Measurements from ENCODE around the gene MAP3K2. TPM values are rescaled to one million over a fixed set of nuclear protein-coding genes. Genes with fewer than 3 reads are reported as not detected.

MAP3K2 gene
- total RNA-seq: 10 to 100 TPM; 48.9 to 52.9 TPM

GRCh38 chr2:127387655-127388422 lies at the start of gene MAP3K2:
TSS of gene MAP3K2 (minus strand) at chr2:127387975. CDS start at chr2:127343129, 44,846 bp downstream.
- Mint-ChIP-seq H3K9me3 (no peaks in the 10 kb centered on the region), H3K27me3 (no peaks in the 10 kb centered on the region)

GRCh38 chr2:127437056-127437455 lies 49.3 kb upstream of the MAP3K2 start:
- POLR2A ChIA-PET: no interaction called here

More at GRCh38 chr2:127387655-127388422, at the start of gene MAP3K2:
- H3K36me3 Mint-ChIP-seq (ENCODE audit: low read depth): peaks cover 23% of the 10 kb centered on the region
- peak within 1 kb of the TSS; percentile 89 for H3K27ac Mint-ChIP-seq
- POLR2A ChIA-PET: interaction anchor here (0.6 to 0.7 kb wide), 2 partner anchors 114 to 779 kb away, joined by 3 read pairs; no protein-coding TSS in a partner anchor
- CTCF ChIA-PET: interaction anchor here (1.4 to 2.5 kb wide), 2 partner anchors 10 to 28 kb away, joined by 3 to 13 read pairs; no protein-coding TSS in a partner anchor
- DNase-seq: peak; percentile 91
- peak within 1 kb of the TSS; percentile 82 for H3K4me3 Mint-ChIP-seq
- peaks cover 67% of the 10 kb centered on the region for H3K4me1 Mint-ChIP-seq

GRCh38 chr2:127434515-127434914 lies 46.7 kb upstream of the MAP3K2 start:
- ChIA-PET CTCF (interaction anchor here (2.3 kb wide), 1 partner anchor 9 kb away, joined by 5 read pairs; no protein-coding TSS in a partner anchor), POLR2A (no interaction called here)
- Mint-ChIP-seq H3K27me3 (no peaks in the 10 kb centered on the region), H3K4me3 (no peak overlapping the region), H3K9me3 (peaks cover 4% of the 10 kb centered on the region), H3K36me3 (ENCODE audit: low read depth) (no peaks in the 10 kb centered on the region), H3K4me1 (no peaks in the 10 kb centered on the region), H3K27ac (no peak overlapping the region)
- DNase-seq: no peak

More at GRCh38 chr2:127437056-127437455, 49.3 kb upstream of the MAP3K2 start:
- Mint-ChIP-seq H3K27ac (no peak overlapping the region), H3K4me1 (no peaks in the 10 kb centered on the region), H3K4me3 (no peak overlapping the region), H3K9me3 (peaks cover 12% of the 10 kb centered on the region), H3K27me3 (no peaks in the 10 kb centered on the region), H3K36me3 (ENCODE audit: low read depth) (peaks cover 2% of the 10 kb centered on the region)
- CTCF ChIA-PET: interaction anchor here (1.2 kb wide), 1 partner anchor 29 kb away, joined by 3 read pairs; no protein-coding TSS in a partner anchor
- no peak for DNase-seq

GRCh38 chr2:127431408-127432023 lies 43.7 kb upstream of the MAP3K2 start:
- ChIA-PET POLR2A (no interaction called here), CTCF (no interaction called here)
- Mint-ChIP-seq H3K9me3 (no peaks in the 10 kb centered on the region), H3K4me3 (no peak overlapping the region), H3K27me3 (no peaks in the 10 kb centered on the region), H3K36me3 (ENCODE audit: low read depth) (no peaks in the 10 kb centered on the region), H3K4me1 (no peaks in the 10 kb centered on the region), H3K27ac (no peak overlapping the region)
- no peak for DNase-seq

- H3K27me3 Mint-ChIP-seq: peaks cover 8% of the 10 kb centered on the region
- DNase-seq: no peak
- ChIA-PET POLR2A (no interaction called here), CTCF (interaction anchor here (0.6 to 1.3 kb wide), 3 partner anchors 10 to 210 kb away, joined by 3 to 6 read pairs (median 3); no protein-coding TSS in a partner anchor)
- no peaks in the 10 kb centered on the region for H3K4me1 Mint-ChIP-seq
- no peak overlapping the region for H3K27ac Mint-ChIP-seq
- H3K36me3 Mint-ChIP-seq (ENCODE audit: low read depth): no peaks in the 10 kb centered on the region
- H3K4me3 Mint-ChIP-seq: no peak overlapping the region
- no peaks in the 10 kb centered on the region for H3K9me3 Mint-ChIP-seq
Observed at GRCh38 chr2:127429844-127430425, 42.2 kb upstream of the MAP3K2 start.

- Mint-ChIP-seq H3K4me1 (no peaks in the 10 kb centered on the region), H3K27me3 (peaks cover 11% of the 10 kb centered on the region), H3K36me3 (ENCODE audit: low read depth) (no peaks in the 10 kb centered on the region), H3K4me3 (no peak overlapping the region), H3K27ac (no peak overlapping the region), H3K9me3 (no peaks in the 10 kb centered on the region)
- no peak for DNase-seq
- ChIA-PET CTCF (interaction anchor here (0.6 to 1.5 kb wide), 4 partner anchors 10 to 211 kb away, joined by 3 to 6 read pairs (median 3); no protein-coding TSS in a partner anchor), POLR2A (no interaction called here)
Observed at GRCh38 chr2:127429291-127429690, 41.5 kb upstream of the MAP3K2 start.

- no peaks in the 10 kb centered on the region for H3K9me3 Mint-ChIP-seq
- no peak overlapping the region for H3K27ac Mint-ChIP-seq
- CTCF ChIA-PET: interaction anchor here (1.3 to 1.5 kb wide), 2 partner anchors 50 to 211 kb away, joined by 3 read pairs; no protein-coding TSS in a partner anchor
- no peak for DNase-seq
- peaks cover 2% of the 10 kb centered on the region for H3K4me1 Mint-ChIP-seq
- no peaks in the 10 kb centered on the region for H3K36me3 Mint-ChIP-seq (ENCODE audit: low read depth)
- no peak overlapping the region for H3K4me3 Mint-ChIP-seq
- POLR2A ChIA-PET: no interaction called here
- peaks cover 17% of the 10 kb centered on the region for H3K27me3 Mint-ChIP-seq
Observed at GRCh38 chr2:127428815-127429109, 41.0 kb upstream of the MAP3K2 start.

- ChIA-PET CTCF (interaction anchor here (0.6 to 1.5 kb wide), 2 partner anchors 51 to 367 kb away, joined by 3 to 4 read pairs; no protein-coding TSS in a partner anchor), POLR2A (no interaction called here)
- H3K9me3 Mint-ChIP-seq: no peaks in the 10 kb centered on the region
- peaks cover 3% of the 10 kb centered on the region for H3K4me1 Mint-ChIP-seq
- H3K27ac Mint-ChIP-seq: no peak overlapping the region
- peaks cover 22% of the 10 kb centered on the region for H3K27me3 Mint-ChIP-seq
- no peak for DNase-seq
- no peak overlapping the region for H3K4me3 Mint-ChIP-seq
- no peaks in the 10 kb centered on the region for H3K36me3 Mint-ChIP-seq (ENCODE audit: low read depth)
Observed at GRCh38 chr2:127428057-127428814, 40.5 kb upstream of the MAP3K2 start.

- peaks cover 4% of the 10 kb centered on the region for H3K4me1 Mint-ChIP-seq
- ChIA-PET POLR2A (no interaction called here), CTCF (interaction anchor here (0.6 to 1.1 kb wide), 2 partner anchors 11 to 367 kb away, joined by 3 to 4 read pairs; no protein-coding TSS in a partner anchor)
- H3K36me3 Mint-ChIP-seq (ENCODE audit: low read depth): no peaks in the 10 kb centered on the region
- peaks cover 26% of the 10 kb centered on the region for H3K27me3 Mint-ChIP-seq
- no peak overlapping the region for H3K4me3 Mint-ChIP-seq
- H3K27ac Mint-ChIP-seq: no peak overlapping the region
- H3K9me3 Mint-ChIP-seq: no peaks in the 10 kb centered on the region
- DNase-seq: no peak
Observed at GRCh38 chr2:127427376-127428056, 39.7 kb upstream of the MAP3K2 start.

- no peaks in the 10 kb centered on the region for H3K9me3 Mint-ChIP-seq
- POLR2A ChIA-PET: no interaction called here
- no peaks in the 10 kb centered on the region for H3K36me3 Mint-ChIP-seq (ENCODE audit: low read depth)
- H3K27ac Mint-ChIP-seq: no peak overlapping the region
- H3K4me1 Mint-ChIP-seq: peaks cover 7% of the 10 kb centered on the region
- peaks cover 34% of the 10 kb centered on the region for H3K27me3 Mint-ChIP-seq
- DNase-seq: no peak
- no peak overlapping the region for H3K4me3 Mint-ChIP-seq
- CTCF ChIA-PET: interaction anchor here (1.1 kb wide), 1 partner anchor 10 kb away, joined by 3 read pairs; no protein-coding TSS in a partner anchor
Observed at GRCh38 chr2:127426501-127427354, 39.0 kb upstream of the MAP3K2 start.
